Hepatocyte (in vitro differentiated cells): ENCODE results near the gene AFAP1. TPM values are rescaled to one million over a fixed set of nuclear protein-coding genes. Genes with fewer than 3 reads are reported as not detected.
A peak's percentile ranks its signal among the peaks of the same experiment; 100 is the strongest.

Source experiments
- DNase-seq: peaks from one replicate; pipeline ENCODE4 v3.0.0-alpha.2; 2016; ENCODE audit warnings: low spot score
- H2AFZ ChIP-seq: fragments of 200-600 bp; sonication (generic); 2 replicates; pipeline ENCODE4 v1.6.0; 2016; ENCODE audit warnings: antibody characterized with exemption, mild to moderate bottlenecking
- H3K27ac ChIP-seq: fragments of 200-600 bp; sonication (generic); 2 replicates; pipeline ENCODE4 v1.5.1; 2016; ENCODE audit warnings: mild to moderate bottlenecking
- H3K27me3 ChIP-seq: fragments of 200-600 bp; sonication (generic); 2 replicates; pipeline ENCODE4 v1.6.1; 2016
- H3K36me3 ChIP-seq: fragments of 200-600 bp; sonication (generic); replicated peaks from 2 replicates; pipeline ENCODE4 v1.5.1; 2016; ENCODE audit warnings: low read depth; ENCODE audit not compliant: insufficient read depth
- H3K4me1 ChIP-seq: fragments of 200-600 bp; sonication (generic); 2 replicates; pipeline ENCODE4 v1.5.1; 2016; ENCODE audit warnings: mild to moderate bottlenecking, moderate library complexity; ENCODE audit not compliant: insufficient read depth
- H3K4me2 ChIP-seq: fragments of 200-600 bp; sonication (generic); 2 replicates; pipeline ENCODE4 v1.6.0; 2016
- H3K4me3 ChIP-seq: fragments of 200-600 bp; sonication (generic); 2 replicates; pipeline ENCODE4 v1.5.1; 2016; ENCODE audit warnings: mild to moderate bottlenecking
- H3K79me2 ChIP-seq: fragments of 200-600 bp; sonication (generic); 2 replicates; pipeline ENCODE4 v1.6.0; 2017; ENCODE audit warnings: mild to moderate bottlenecking
- H3K9me2 ChIP-seq: fragments of 200-600 bp; sonication (generic); replicated peaks from 2 replicates; pipeline ENCODE4 v1.6.0; 2017; ENCODE audit warnings: mild to moderate bottlenecking; ENCODE audit not compliant: insufficient read depth
- H3K9me3 ChIP-seq: fragments of 200-600 bp; sonication (generic); 2 replicates; pipeline ENCODE4 v1.5.1; 2016; ENCODE audit warnings: low read depth, mild to moderate bottlenecking
- H4K20me1 ChIP-seq: fragments of 200-600 bp; sonication (generic); 2 replicates; pipeline ENCODE4 v1.6.0; 2016; ENCODE audit warnings: mild to moderate bottlenecking; ENCODE audit not compliant: insufficient read depth, poor library complexity, severe bottlenecking
- EZH2 ChIP-seq: fragments of 200-600 bp; sonication (generic); IDR thresholded peaks from 2 replicates; pipeline ENCODE4 v1.6.1; 2016; ENCODE audit warnings: antibody characterized with exemption, mild to moderate bottlenecking, borderline replicate concordance
- EZH2phosphoT487 ChIP-seq: fragments of 200-600 bp; sonication (generic); IDR thresholded peaks from one replicate; pipeline ENCODE4 v1.6.1; 2018; ENCODE audit warnings: antibody characterized with exemption, mild to moderate bottlenecking, low read depth, moderate library complexity; ENCODE audit not compliant: unreplicated experiment, severe bottlenecking
- WGBS: methylation state at CpG from one replicate; pipeline ENCODE4 v1.1.6; 2016; ENCODE audit warnings: low lambda C conversion rate; ENCODE audit errors: missing lambda C conversion rate; 5-methylcytosine and 5-hydroxymethylcytosine counted together
- polyA plus RNA-seq: library from polyadenylated mRNA; unstranded; fragments of >200 nt; fragmentation: Nextera tagmentation; extraction: Ambion mirVana; gene quantifications from 2 replicates; pipeline ENCODE4 v1.2.1, GENCODE V29; 2016
- total RNA-seq: library from RNA; depleted of rRNA; stranded (reverse); fragments of >200 nt; gene quantifications from 2 replicates; pipeline ENCODE4 v1.2.3, GENCODE V29; 2014
- TF ChIP-seq, protein P1 (sequence below): fragments of 200-600 bp; sonication (generic); IDR thresholded peaks from 2 replicates; pipeline ENCODE4 v1.5.1; 2016; ENCODE audit warnings: antibody characterized with exemption, mild to moderate bottlenecking; ENCODE audit not compliant: poor library complexity

The AFAP1 gene
- total and polyA plus RNA-seq, 2 experiments from 2014 or later = 9.3 to 16.2 TPM

DNA sequence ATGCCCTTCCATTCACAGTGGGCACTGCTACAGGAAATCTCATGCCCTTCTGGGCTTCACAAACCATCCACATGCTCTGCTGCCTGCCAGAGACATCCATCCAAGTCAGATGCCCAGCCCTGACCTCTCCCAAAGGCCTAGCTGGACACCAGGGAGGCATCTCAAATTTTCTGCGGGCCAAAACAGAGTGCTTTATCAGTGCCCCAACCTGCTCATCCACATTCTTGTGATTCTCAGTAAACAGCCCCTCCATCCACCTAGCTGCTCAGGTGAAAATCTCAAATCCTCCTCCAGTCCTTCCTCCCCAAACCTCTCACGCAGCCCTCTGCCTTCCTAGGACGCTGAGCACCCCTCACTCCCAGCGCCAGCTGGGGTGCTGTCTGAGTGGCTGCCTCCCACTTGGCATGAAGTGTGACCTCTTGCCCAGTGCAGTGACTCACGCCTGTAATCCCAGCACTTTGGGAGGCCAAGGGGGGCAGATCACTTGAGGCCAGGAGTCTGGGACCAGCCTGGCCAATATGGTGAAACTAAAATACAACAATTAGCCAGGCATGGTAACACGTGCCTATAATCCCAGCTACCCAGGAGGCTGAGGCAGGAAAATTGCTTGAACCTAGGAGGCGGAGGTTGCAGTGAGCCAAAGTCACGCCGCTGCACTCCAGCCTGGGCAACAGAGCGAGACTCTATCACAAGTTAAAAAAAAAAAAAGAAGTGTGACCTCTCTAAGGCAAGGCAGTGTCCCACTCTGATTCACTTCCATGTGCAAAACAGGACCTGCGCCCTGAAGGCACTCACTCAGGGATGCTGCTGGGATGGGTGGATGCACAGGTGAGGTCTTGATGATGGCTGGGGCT is 1.7 kb upstream of the AFAP1 start:
- Histone ChIP-seq H3K36me3 (no peaks in the 10 kb centered on the region), H3K4me1 (peaks cover 8% of the 10 kb centered on the region), H2AFZ (no peak overlapping the region), H3K4me3 (no peak overlapping the region), H4K20me1 (peaks cover 7% of the 10 kb centered on the region), H3K79me2 (peaks cover 31% of the 10 kb centered on the region), H3K4me2 (no peak overlapping the region), H3K27ac (peak overlapping the region; percentile 21), H3K9me2 (no peaks in the 10 kb centered on the region), H3K9me3 (no peaks in the 10 kb centered on the region), H3K27me3 (no peaks in the 10 kb centered on the region)
- WGBS = 72% methylated on average over 11 of the region's 11 CpGs
- no peak for TF ChIP-seq EZH2phosphoT487
- TF ChIP-seq EZH2 = no peak
- TF ChIP-seq, protein P1, sequence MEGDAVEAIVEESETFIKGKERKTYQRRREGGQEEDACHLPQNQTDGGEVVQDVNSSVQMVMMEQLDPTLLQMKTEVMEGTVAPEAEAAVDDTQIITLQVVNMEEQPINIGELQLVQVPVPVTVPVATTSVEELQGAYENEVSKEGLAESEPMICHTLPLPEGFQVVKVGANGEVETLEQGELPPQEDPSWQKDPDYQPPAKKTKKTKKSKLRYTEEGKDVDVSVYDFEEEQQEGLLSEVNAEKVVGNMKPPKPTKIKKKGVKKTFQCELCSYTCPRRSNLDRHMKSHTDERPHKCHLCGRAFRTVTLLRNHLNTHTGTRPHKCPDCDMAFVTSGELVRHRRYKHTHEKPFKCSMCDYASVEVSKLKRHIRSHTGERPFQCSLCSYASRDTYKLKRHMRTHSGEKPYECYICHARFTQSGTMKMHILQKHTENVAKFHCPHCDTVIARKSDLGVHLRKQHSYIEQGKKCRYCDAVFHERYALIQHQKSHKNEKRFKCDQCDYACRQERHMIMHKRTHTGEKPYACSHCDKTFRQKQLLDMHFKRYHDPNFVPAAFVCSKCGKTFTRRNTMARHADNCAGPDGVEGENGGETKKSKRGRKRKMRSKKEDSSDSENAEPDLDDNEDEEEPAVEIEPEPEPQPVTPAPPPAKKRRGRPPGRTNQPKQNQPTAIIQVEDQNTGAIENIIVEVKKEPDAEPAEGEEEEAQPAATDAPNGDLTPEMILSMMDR = no peak
- no peak for DNase-seq

DNA sequence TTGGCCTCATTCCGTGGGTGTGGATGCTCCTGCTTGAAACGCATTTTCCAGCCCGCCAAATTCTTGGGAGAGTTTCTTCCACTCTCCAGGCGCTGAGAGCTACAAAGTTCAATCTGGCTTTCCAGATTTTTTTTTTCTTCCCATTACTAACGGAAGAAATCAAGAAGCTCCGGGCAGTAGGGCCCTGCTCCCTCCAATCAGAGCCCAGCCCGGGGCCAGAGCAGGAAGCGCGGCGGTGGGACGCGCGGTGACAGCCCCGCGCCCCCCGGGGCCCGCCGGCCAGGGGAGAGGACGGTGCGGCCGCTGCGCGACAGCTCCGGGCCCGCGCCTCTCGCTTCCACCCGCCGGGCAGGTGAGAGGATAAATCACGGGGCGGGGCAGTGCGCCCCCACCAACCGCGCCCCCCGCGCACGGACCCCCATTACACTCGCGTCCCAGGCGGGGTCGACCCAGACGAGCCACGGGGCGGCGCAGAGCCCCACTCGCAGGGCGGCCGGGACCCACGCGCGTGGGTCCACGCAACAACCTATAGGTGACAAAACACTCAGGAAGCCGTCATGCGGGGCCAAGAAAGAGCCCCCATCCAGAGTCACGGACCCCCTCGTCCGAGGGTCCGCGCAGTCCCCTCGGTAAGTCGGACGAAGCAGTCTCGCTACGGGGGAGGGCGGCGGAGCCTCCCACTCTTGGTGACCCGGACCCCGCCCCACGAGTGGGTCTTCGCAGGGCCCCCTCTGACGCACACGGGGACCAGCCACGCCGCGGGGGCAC is 868 bp downstream of the AFAP1 start:
- no peak for TF ChIP-seq EZH2phosphoT487
- TF ChIP-seq EZH2 = no peak
- TF ChIP-seq, protein P1 = peak; percentile 11
- H3K4me2 ChIP-seq = peak overlapping the region; percentile 87
- peaks cover 56% of the 10 kb centered on the region for H3K79me2 ChIP-seq
- 2% methylated on average over 53 of the region's 75 CpGs for WGBS
- H3K9me2 ChIP-seq = no peaks in the 10 kb centered on the region
- H4K20me1 ChIP-seq = peaks cover 25% of the 10 kb centered on the region
- H3K4me1 ChIP-seq = peaks cover 8% of the 10 kb centered on the region
- no peaks in the 10 kb centered on the region for H3K36me3 ChIP-seq
- peak overlapping the region; percentile 70 for H2AFZ ChIP-seq
- H3K27me3 ChIP-seq = no peaks in the 10 kb centered on the region
- peak overlapping the region; percentile 98 for H3K4me3 ChIP-seq
- peak overlapping the region; percentile 90 for H3K27ac ChIP-seq
- peak; percentile 62 for DNase-seq
- H3K9me3 ChIP-seq = no peaks in the 10 kb centered on the region

DNA sequence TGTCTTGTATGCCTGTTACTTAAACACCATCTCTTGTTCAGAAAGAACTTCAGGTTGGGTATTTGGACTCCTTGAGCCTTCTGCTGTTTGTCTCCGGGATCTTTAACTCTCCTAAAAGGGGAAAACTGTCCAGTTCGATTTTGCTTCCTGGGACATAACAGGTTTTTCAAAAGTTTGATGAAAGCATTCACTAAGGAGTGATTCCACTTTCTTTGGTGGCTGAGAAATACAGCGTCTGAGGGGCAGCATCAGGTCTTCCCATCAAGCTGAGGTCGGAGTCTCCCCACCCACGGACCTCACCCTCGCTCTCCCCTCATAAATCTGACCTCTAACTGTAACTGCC is 1.4 kb downstream of the AFAP1 start:
- Histone ChIP-seq H3K4me1 (peaks cover 8% of the 10 kb centered on the region), H3K27me3 (no peaks in the 10 kb centered on the region), H3K9me2 (no peaks in the 10 kb centered on the region), H4K20me1 (peaks cover 25% of the 10 kb centered on the region), H3K4me3 (peak overlapping the region; percentile 98), H2AFZ (peak overlapping the region; percentile 70), H3K4me2 (peak overlapping the region; percentile 87), H3K79me2 (peaks cover 62% of the 10 kb centered on the region), H3K9me3 (no peaks in the 10 kb centered on the region), H3K36me3 (no peaks in the 10 kb centered on the region), H3K27ac (peak overlapping the region; percentile 90)
- 22% methylated on average over 6 of the region's 6 CpGs for WGBS
- TF ChIP-seq EZH2 (no peak), EZH2phosphoT487 (no peak)
- TF ChIP-seq, protein P1 = no peak
- no peak for DNase-seq
